A549 (cell line): ENCODE measurements around the gene ADAMTS4. TPM values are rescaled to one million over a fixed set of nuclear protein-coding genes. Genes with fewer than 3 reads are reported as not detected.

Experiments
- ATAC-seq, 2 experiments: fragments of 200-7000 bp in 1 of 2; fragments of >200 bp in 1 of 2; cut with Nextera tagmentation in 1 of 2; cut with Tn5 transposase in 1 of 2; 3 replicates each; pipeline versions ENCODE4 v1.8.0 to v1.9.1; 2018 to 2020; ENCODE audit warnings: mild to moderate bottlenecking in 1 of 2, moderate library complexity in 1 of 2
- CTCF ChIA-PET: fragments of 300-600 bp; sonication (Branson Sonifier 250); formaldehyde crosslinking; extraction: SDS; loops from one replicate; lab custom pipeline; 2021; ENCODE audit warnings: antibody characterized with exemption, inconsistent platforms; lab: Yijun Ruan, JAX
- POLR2A ChIA-PET: fragments of 350-600 bp; formaldehyde crosslinking; extraction: SDS; loops from one replicate; lab custom pipeline; 2021; ENCODE audit warnings: antibody characterized with exemption, inconsistent platforms; lab: Yijun Ruan, JAX
- DNase-seq, 2 experiments: peaks; one replicate each; pipeline versions ENCODE4 v3.0.0 to v3.0.0-alpha.2; 2011 to 2016; ENCODE audit warnings: low read depth in 1 of 2, low spot score in 1 of 2
- FAIRE-seq: peaks from 2 replicates; lab custom pipeline; 2011; peaks lifted over from hg19 to GRCh38; lab: Jason Lieb, UNC
- H3K27ac ChIP-seq, 2 experiments: fragments of >200 bp; sonication (Bioruptor Twin); formaldehyde crosslinking; 3 replicates each; pipeline ENCODE4 v1.5.1; 2016 to 2017
- H3K4me1 ChIP-seq: fragments of >200 bp; sonication (Bioruptor Twin); formaldehyde crosslinking; 3 replicates; pipeline ENCODE4 v1.6.1; 2016
- H3K4me2 ChIP-seq: fragments of >200 bp; sonication (Bioruptor Twin); formaldehyde crosslinking; 3 replicates; pipeline ENCODE4 v1.6.1; 2016
- H3K4me3 ChIP-seq: fragments of >200 bp; sonication (Bioruptor Twin); formaldehyde crosslinking; 3 replicates; pipeline ENCODE4 v1.5.1; 2016
- H3K9me3 ChIP-seq: fragments of >200 bp; sonication (Bioruptor Twin); formaldehyde crosslinking; 3 replicates; pipeline ENCODE4 v1.6.1; 2016
- CBX2 ChIP-seq: fragments of 200-600 bp; sonication (generic); IDR thresholded peaks from 2 replicates; pipeline ENCODE4 v1.6.1; 2016; ENCODE audit warnings: low read depth, mild to moderate bottlenecking, borderline replicate concordance
- CEBPB ChIP-seq, 2 experiments: fragments of >200 bp in 1 of 2; sonication (Bioruptor Twin) in 1 of 2; formaldehyde crosslinking in 1 of 2; IDR thresholded peaks; 2 replicates each; pipeline ENCODE4 v1.6.1; 2012 to 2016
- CTCF ChIP-seq: fragments of >200 bp; sonication (Bioruptor Twin); formaldehyde crosslinking; IDR thresholded peaks from 3 replicates; pipeline ENCODE4 v1.5.1; 2016
- E2F6 ChIP-seq: IDR thresholded peaks from 2 replicates; pipeline ENCODE4 v1.6.1; 2012; ENCODE audit warnings: low read depth, borderline replicate concordance
- FOXS1 ChIP-seq: fragments of 250-450 bp; sonication (Bioruptor Pico); IDR thresholded peaks from 2 replicates; pipeline ENCODE4 v1.5.0; 2020; ENCODE audit warnings: mild to moderate bottlenecking, moderate library complexity
- HOXA7 ChIP-seq: fragments of 250-450 bp; sonication (Bioruptor Pico); IDR thresholded peaks from 2 replicates; pipeline ENCODE4 v1.5.0; 2020; ENCODE audit warnings: mild to moderate bottlenecking, moderate library complexity
- KDM5A ChIP-seq: fragments of 200-600 bp; sonication (generic); IDR thresholded peaks from 2 replicates; pipeline ENCODE4 v1.6.1; 2016; ENCODE audit warnings: antibody characterized with exemption, mild to moderate bottlenecking
- POLR2A ChIP-seq: IDR thresholded peaks from 2 replicates; pipeline ENCODE4 v1.6.1; 2012; ENCODE audit warnings: mild to moderate bottlenecking, low read length
- RFX5 ChIP-seq: fragments of 450-650 bp; IDR thresholded peaks from 2 replicates; pipeline ENCODE4 v1.7.1; 2014; ENCODE audit warnings: antibody characterized with exemption, mild to moderate bottlenecking, moderate library complexity
- RNF2 ChIP-seq: fragments of 200-600 bp; sonication (generic); IDR thresholded peaks from 2 replicates; pipeline ENCODE4 v1.6.1; 2016; ENCODE audit warnings: low read depth, mild to moderate bottlenecking, antibody characterized with exemption, moderate library complexity, borderline replicate concordance
- SREBF2 ChIP-seq: fragments of 450-650 bp; IDR thresholded peaks from 2 replicates; pipeline ENCODE4 v1.6.1; 2014; ENCODE audit warnings: mild to moderate bottlenecking, moderate library complexity
- ZNF302 ChIP-seq: fragments of 250-450 bp; sonication (Bioruptor Pico); IDR thresholded peaks from 2 replicates; pipeline ENCODE4 v1.9.0; 2021; ENCODE audit warnings: inconsistent platforms, mild to moderate bottlenecking, moderate library complexity
- ZSCAN20 ChIP-seq: fragments of 250-450 bp; sonication (Bioruptor Pico); IDR thresholded peaks from 2 replicates; pipeline ENCODE4 v1.8.0; 2022; ENCODE audit warnings: mild to moderate bottlenecking, moderate library complexity
- WGBS: methylation state at CpG from one replicate; pipeline ENCODE4 v1.1.6; 2017; ENCODE audit errors: missing lambda C conversion rate; 5-methylcytosine and 5-hydroxymethylcytosine counted together
- polyA plus RNA-seq, 4 experiments: library from polyadenylated mRNA; depleted of rRNA in 3 of 4; stranded (reverse); fragments of >200 nt; fragmentation: RNase III in 1 of 4; extraction: RNeasy Plus Mini Kit Qiagen cat#74134 plus additional on column Dnase treatment in 1 of 4; gene quantifications; 2 replicates in 3 of 4; 3 replicates in 1 of 4; pipeline ENCODE4 v1.2.3, GENCODE V29; 2011 to 2017
- TF ChIP-seq, protein P1 (sequence below): IDR thresholded peaks from 2 replicates; pipeline ENCODE4 v1.6.1; 2012
- TF ChIP-seq, protein P2 (sequence below): fragments of 150-350 bp; IDR thresholded peaks from 2 replicates; pipeline ENCODE4 v1.6.1; 2014; ENCODE audit warnings: low read depth, mild to moderate bottlenecking, low read length
- TF ChIP-seq, protein P3 (sequence below): fragments of 200-600 bp; sonication (generic); IDR thresholded peaks from 2 replicates; pipeline ENCODE4 v1.6.1; 2016; ENCODE audit warnings: antibody characterized with exemption, mild to moderate bottlenecking, moderate library complexity
- TF ChIP-seq, protein P4 (sequence below): fragments of 250-450 bp; sonication (Bioruptor Pico); IDR thresholded peaks from 2 replicates; pipeline ENCODE4 v1.5.0; 2021; ENCODE audit warnings: mild to moderate bottlenecking, moderate library complexity, borderline replicate concordance

ADAMTS4 gene
- polyA plus RNA-seq, 2 of the 4 experiments (the other 2 are of a cell fraction), result not detected

- WGBS, result 42% methylated on average over 2 of the region's 2 CpGs
- TF ChIP-seq, protein P1, sequence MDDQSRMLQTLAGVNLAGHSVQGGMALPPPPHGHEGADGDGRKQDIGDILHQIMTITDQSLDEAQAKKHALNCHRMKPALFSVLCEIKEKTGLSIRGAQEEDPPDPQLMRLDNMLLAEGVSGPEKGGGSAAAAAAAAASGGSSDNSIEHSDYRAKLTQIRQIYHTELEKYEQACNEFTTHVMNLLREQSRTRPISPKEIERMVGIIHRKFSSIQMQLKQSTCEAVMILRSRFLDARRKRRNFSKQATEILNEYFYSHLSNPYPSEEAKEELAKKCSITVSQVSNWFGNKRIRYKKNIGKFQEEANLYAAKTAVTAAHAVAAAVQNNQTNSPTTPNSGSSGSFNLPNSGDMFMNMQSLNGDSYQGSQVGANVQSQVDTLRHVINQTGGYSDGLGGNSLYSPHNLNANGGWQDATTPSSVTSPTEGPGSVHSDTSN, result no peak
- TF ChIP-seq CEBPB (IDR thresholded peaks at IDR 0.05), result no peak
- TF ChIP-seq SREBF2, result no peak
- TF ChIP-seq, protein P2, sequence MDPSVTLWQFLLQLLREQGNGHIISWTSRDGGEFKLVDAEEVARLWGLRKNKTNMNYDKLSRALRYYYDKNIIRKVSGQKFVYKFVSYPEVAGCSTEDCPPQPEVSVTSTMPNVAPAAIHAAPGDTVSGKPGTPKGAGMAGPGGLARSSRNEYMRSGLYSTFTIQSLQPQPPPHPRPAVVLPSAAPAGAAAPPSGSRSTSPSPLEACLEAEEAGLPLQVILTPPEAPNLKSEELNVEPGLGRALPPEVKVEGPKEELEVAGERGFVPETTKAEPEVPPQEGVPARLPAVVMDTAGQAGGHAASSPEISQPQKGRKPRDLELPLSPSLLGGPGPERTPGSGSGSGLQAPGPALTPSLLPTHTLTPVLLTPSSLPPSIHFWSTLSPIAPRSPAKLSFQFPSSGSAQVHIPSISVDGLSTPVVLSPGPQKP, result no peak
- TF ChIP-seq, protein P3, sequence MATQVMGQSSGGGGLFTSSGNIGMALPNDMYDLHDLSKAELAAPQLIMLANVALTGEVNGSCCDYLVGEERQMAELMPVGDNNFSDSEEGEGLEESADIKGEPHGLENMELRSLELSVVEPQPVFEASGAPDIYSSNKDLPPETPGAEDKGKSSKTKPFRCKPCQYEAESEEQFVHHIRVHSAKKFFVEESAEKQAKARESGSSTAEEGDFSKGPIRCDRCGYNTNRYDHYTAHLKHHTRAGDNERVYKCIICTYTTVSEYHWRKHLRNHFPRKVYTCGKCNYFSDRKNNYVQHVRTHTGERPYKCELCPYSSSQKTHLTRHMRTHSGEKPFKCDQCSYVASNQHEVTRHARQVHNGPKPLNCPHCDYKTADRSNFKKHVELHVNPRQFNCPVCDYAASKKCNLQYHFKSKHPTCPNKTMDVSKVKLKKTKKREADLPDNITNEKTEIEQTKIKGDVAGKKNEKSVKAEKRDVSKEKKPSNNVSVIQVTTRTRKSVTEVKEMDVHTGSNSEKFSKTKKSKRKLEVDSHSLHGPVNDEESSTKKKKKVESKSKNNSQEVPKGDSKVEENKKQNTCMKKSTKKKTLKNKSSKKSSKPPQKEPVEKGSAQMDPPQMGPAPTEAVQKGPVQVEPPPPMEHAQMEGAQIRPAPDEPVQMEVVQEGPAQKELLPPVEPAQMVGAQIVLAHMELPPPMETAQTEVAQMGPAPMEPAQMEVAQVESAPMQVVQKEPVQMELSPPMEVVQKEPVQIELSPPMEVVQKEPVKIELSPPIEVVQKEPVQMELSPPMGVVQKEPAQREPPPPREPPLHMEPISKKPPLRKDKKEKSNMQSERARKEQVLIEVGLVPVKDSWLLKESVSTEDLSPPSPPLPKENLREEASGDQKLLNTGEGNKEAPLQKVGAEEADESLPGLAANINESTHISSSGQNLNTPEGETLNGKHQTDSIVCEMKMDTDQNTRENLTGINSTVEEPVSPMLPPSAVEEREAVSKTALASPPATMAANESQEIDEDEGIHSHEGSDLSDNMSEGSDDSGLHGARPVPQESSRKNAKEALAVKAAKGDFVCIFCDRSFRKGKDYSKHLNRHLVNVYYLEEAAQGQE, result no peak
- TF ChIP-seq CTCF, result no peak
- TF ChIP-seq FOXS1, result no peak
- no peak for TF ChIP-seq HOXA7 (CRISPR knock-in tag)
- TF ChIP-seq KDM5A, result no peak
- no peak for TF ChIP-seq ZNF302 (CRISPR knock-in tag)
- TF ChIP-seq ZSCAN20 (CRISPR knock-in tag), result no peak
- TF ChIP-seq RNF2, result no peak
- TF ChIP-seq, protein P4, sequence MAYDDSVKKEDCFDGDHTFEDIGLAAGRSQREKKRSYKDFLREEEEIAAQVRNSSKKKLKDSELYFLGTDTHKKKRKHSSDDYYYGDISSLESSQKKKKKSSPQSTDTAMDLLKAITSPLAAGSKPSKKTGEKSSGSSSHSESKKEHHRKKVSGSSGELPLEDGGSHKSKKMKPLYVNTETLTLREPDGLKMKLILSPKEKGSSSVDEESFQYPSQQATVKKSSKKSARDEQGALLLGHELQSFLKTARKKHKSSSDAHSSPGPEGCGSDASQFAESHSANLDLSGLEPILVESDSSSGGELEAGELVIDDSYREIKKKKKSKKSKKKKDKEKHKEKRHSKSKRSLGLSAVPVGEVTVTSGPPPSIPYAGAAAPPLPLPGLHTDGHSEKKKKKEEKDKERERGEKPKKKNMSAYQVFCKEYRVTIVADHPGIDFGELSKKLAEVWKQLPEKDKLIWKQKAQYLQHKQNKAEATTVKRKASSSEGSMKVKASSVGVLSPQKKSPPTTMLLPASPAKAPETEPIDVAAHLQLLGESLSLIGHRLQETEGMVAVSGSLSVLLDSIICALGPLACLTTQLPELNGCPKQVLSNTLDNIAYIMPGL (CRISPR knock-in tag), result no peak
- TF ChIP-seq POLR2A, result no peak
- TF ChIP-seq CBX2, result no peak
- TF ChIP-seq E2F6, result no peak
- TF ChIP-seq RFX5, result no peak
- H3K27ac ChIP-seq, result no peak overlapping the region
- ATAC-seq (no peak), FAIRE-seq (no peak), DNase-seq (no peak)
- no peaks in the 10 kb centered on the region for H3K9me3 ChIP-seq
- H3K4me1 ChIP-seq, result peaks cover 12% of the 10 kb centered on the region
- ChIA-PET POLR2A (no interaction called here), CTCF (interaction anchor here (1.4 to 1.6 kb wide), 3 partner anchors 10 to 197 kb away, joined by 4 to 7 read pairs (median 6); no protein-coding TSS in a partner anchor)
- H3K4me2 ChIP-seq, result no peak overlapping the region
- H3K4me3 ChIP-seq, result no peak overlapping the region
These were observed 13.0 kb downstream of the ADAMTS4 start for GRCh38 chr1:161185732-161186311.
